HUES48 (cell line): ENCODE measurements around the gene RBFOX2.

Source experiments
- H3K27ac ChIP-seq: one replicate; pipeline ENCODE4 v1.7.0; 2013; ENCODE audit warnings: low read depth, low read length, inconsistent platforms
- H3K27me3 ChIP-seq: 2 replicates; pipeline ENCODE4 v1.6.1; 2013; ENCODE audit warnings: mild to moderate bottlenecking, low read length; ENCODE audit not compliant: control insufficient read depth, insufficient read depth
- H3K36me3 ChIP-seq: 2 replicates; pipeline ENCODE4 v1.6.1; 2013; ENCODE audit warnings: low read length; ENCODE audit not compliant: control insufficient read depth, insufficient read depth
- H3K4me1 ChIP-seq: 2 replicates; pipeline ENCODE4 v1.6.1; 2013; ENCODE audit warnings: mild to moderate bottlenecking, low read length; ENCODE audit not compliant: control insufficient read depth, insufficient read depth
- H3K4me3 ChIP-seq: 2 replicates; pipeline ENCODE4 v1.5.1; 2013; ENCODE audit warnings: mild to moderate bottlenecking, low read depth, low read length
- H3K9ac ChIP-seq: 2 replicates; pipeline ENCODE4 v1.6.1; 2013; ENCODE audit warnings: mild to moderate bottlenecking, low read depth, low read length, moderate library complexity
- H3K9me3 ChIP-seq: 2 replicates; pipeline ENCODE4 v1.6.1; 2013; ENCODE audit warnings: low read length; ENCODE audit not compliant: control insufficient read depth, insufficient read depth

RBFOX2 gene

GRCh38 chr22:35775339-35775738, 253.3 kb downstream of the RBFOX2 start:
- Histone ChIP-seq H3K9me3 (no peaks in the 10 kb centered on the region), H3K4me1 (peaks cover 5% of the 10 kb centered on the region; the same call in 1 of the 2 replicates), H3K27me3 (no peaks in the 10 kb centered on the region), H3K27ac (peak overlapping the region; percentile 21), H3K9ac (no peak overlapping the region), H3K36me3 (peaks cover 10% of the 10 kb centered on the region; the same call in 1 of the 2 replicates), H3K4me3 (no peak overlapping the region)

- Histone ChIP-seq H3K9ac (no peak overlapping the region), H3K4me3 (no peak overlapping the region), H3K4me1 (peaks cover 19% of the 10 kb centered on the region), H3K36me3 (no peaks in the 10 kb centered on the region), H3K9me3 (no peaks in the 10 kb centered on the region), H3K27ac (no peak overlapping the region), H3K27me3 (no peaks in the 10 kb centered on the region)
Observed at GRCh38 chr22:35769974-35770373, 258.6 kb downstream of the RBFOX2 start.

DNA sequence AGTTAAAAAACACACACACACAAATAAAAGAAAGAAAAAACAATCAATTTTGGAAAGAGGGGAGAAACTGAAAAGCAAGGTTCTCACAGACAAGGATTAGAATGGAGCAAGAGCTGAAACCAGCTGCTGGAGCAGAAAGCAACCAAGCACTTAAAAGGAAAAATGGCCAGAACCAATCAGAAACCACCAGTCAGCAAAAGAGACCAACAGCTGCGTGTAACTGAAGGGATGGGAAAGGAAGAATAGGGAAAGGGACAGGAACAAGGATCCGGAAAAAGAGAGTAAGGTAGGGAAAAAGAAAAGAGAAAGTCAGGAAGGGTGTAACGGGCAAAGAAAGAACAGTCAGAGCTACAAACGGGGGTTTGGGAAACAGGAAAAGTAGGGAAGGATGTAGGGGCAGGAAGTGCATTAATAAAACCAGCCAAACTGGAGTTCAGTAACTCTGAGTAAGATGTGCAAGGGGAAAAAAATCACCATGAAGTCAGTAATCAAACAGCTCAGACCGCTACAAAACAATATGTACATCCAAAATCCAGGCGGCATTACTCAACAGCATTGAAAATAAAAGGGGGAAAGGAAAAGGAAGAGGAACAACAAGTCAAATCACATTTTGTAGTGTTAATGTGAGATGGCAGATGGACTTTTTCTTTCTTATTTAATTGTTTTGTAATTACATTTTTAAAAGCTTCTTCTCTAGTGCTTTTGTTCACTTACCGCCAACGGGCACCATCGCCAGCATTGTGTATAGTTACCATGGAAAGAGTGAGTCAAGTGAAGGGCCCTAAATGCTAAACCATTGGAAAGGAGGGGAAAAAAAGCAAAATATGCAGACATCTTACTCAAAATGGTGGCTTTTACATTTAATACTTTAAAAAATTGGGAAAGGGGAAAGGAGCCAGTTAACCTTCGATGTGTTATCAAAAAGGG, 261.7 kb downstream of the RBFOX2 start:
- Histone ChIP-seq H3K9me3 (no peaks in the 10 kb centered on the region), H3K27me3 (no peaks in the 10 kb centered on the region), H3K9ac (no peak overlapping the region), H3K36me3 (no peaks in the 10 kb centered on the region; the same call in 1 of the 2 replicates), H3K4me3 (no peak overlapping the region), H3K4me1 (peaks cover 19% of the 10 kb centered on the region), H3K27ac (no peak overlapping the region)

DNA sequence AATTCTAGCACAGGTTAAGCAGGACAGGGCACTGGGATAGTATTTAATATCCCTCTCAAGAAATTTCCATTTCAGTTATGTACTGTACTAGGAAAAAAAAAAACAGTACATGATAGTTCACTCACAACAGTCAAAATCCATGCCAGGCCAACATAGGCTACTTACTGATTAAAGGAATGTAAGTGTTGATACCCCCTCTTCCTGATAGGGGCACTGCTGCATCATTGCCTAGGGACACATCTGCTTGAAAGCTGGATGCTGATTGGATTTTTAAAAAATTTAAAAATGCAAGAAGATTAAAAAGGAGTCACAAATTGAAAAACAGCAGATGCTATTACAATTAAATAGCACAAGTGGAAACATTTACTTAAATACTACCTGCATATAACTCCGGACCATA, 267.6 kb downstream of the RBFOX2 start:
- H3K9me3 ChIP-seq: no peaks in the 10 kb centered on the region
- no peak overlapping the region for H3K9ac ChIP-seq
- peaks cover 37% of the 10 kb centered on the region for H3K36me3 ChIP-seq
- no peaks in the 10 kb centered on the region for H3K4me1 ChIP-seq
- H3K4me3 ChIP-seq: no peak overlapping the region
- H3K27ac ChIP-seq: no peak overlapping the region
- H3K27me3 ChIP-seq: no peaks in the 10 kb centered on the region

DNA sequence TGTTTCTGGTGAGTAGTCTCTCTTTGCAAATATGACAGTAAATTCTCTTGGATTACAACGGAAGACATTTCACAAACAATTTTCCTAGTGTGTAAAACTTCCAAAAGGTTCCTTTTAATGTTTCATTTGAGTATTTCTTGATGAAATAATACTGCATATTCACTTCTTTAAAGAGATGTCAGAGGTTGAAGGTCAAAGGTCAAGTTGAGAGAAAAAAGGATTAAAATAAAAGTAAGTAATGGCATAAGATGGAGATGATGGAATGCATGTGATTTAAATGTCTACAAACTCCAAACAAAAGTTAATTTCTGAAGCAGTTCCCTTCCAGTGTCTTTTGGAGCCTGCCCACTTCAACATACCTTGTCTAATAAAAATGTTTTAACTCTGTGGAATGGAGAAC, 270.2 kb downstream of the RBFOX2 start:
- Histone ChIP-seq H3K27ac (no peak overlapping the region), H3K4me1 (peaks cover 1% of the 10 kb centered on the region), H3K36me3 (peaks cover 51% of the 10 kb centered on the region), H3K9ac (no peak overlapping the region), H3K27me3 (no peaks in the 10 kb centered on the region), H3K9me3 (no peaks in the 10 kb centered on the region), H3K4me3 (no peak overlapping the region)

- Histone ChIP-seq H3K4me3 (no peak overlapping the region), H3K9me3 (no peaks in the 10 kb centered on the region), H3K9ac (no peak overlapping the region), H3K36me3 (peaks cover 51% of the 10 kb centered on the region), H3K4me1 (peaks cover 18% of the 10 kb centered on the region), H3K27me3 (no peaks in the 10 kb centered on the region), H3K27ac (no peak overlapping the region)
Observed at GRCh38 chr22:35756722-35757121, 271.9 kb downstream of the RBFOX2 start.

DNA sequence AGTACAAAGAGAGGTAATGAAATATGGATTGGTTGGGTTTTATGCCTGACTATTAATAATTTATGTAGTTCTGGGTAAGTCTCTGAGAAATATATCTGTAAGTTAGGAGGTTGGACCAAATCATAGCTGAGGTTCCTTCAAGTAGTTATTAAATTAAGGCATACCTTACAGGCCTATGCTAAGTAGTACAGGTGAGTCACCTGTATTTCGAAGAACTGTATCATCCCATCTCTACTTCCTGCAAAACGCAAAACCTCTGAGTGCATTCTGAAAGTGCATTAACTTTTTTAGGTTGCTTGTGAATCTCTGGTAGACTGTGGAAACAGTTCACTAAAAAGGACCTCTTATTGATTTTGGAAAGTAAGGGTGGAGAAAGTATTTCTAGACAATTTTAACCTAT, 273.9 kb downstream of the RBFOX2 start:
- peaks cover 33% of the 10 kb centered on the region for H3K4me1 ChIP-seq

GRCh38 chr22:35752863-35753189, 275.8 kb downstream of the RBFOX2 start:
- H3K9me3 ChIP-seq: no peaks in the 10 kb centered on the region
- H3K27me3 ChIP-seq: no peaks in the 10 kb centered on the region
- no peak overlapping the region for H3K9ac ChIP-seq
- H3K27ac ChIP-seq: peak overlapping the region; percentile 51
- H3K4me3 ChIP-seq: no peak overlapping the region
- peaks cover 16% of the 10 kb centered on the region; the same call in 1 of the 2 replicates for H3K36me3 ChIP-seq
- peaks cover 52% of the 10 kb centered on the region for H3K4me1 ChIP-seq

More for the DNA sequence above, 273.9 kb downstream of the RBFOX2 start:
- Histone ChIP-seq H3K36me3 (peaks cover 36% of the 10 kb centered on the region), H3K4me3 (no peak overlapping the region), H3K27me3 (no peaks in the 10 kb centered on the region), H3K9me3 (no peaks in the 10 kb centered on the region), H3K27ac (no peak overlapping the region), H3K9ac (no peak overlapping the region)

DNA sequence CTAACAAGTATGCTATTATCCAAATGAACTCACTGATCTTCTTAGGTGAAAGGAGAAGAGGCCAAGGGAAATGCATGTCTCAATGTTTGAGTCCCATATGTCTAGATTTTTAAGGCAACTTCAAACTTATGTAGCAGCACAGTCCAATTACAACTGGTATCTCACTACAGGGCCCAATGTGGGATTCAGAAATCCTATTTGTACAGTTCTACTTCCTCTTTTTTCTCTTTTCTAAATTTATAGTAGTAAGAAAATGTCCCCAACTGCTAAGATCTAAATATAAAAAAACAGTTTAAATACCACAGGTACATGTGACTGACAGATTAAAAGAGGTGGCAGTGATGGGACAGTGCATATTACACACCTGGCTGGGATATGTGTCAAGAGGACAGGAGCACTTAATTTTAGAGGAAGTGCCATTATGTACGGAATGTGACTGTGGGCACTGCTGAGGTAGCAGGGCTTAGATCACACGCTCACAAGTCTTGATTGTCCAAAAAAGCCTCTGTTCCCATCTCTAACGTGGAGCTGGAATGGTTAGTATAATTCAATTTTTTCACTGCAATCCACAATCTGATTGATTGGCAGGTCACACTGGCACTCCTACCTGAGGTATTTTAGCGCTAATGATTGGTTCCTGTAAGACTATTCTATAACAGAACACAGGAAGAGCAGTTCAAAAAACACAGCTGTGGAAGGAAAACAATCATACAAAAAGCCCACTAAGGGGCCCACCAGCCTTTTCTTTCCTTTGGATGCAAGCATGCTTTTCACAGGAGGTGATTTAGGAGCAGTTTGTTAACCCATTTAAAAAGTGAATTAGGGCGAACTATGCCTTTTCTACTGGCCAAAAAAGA, 276.4 kb downstream of the RBFOX2 start:
- Histone ChIP-seq H3K9ac (no peak overlapping the region), H3K36me3 (peaks cover 16% of the 10 kb centered on the region; the same call in 1 of the 2 replicates), H3K27ac (peak overlapping the region; percentile 51), H3K4me1 (peaks cover 58% of the 10 kb centered on the region), H3K4me3 (no peak overlapping the region), H3K27me3 (no peaks in the 10 kb centered on the region), H3K9me3 (no peaks in the 10 kb centered on the region)

GRCh38 chr22:35749808-35750207, 278.8 kb downstream of the RBFOX2 start:
- no peaks in the 10 kb centered on the region for H3K9me3 ChIP-seq
- H3K27me3 ChIP-seq: no peaks in the 10 kb centered on the region
- H3K36me3 ChIP-seq: peaks cover 24% of the 10 kb centered on the region
- no peak overlapping the region for H3K9ac ChIP-seq
- H3K4me1 ChIP-seq: peaks cover 63% of the 10 kb centered on the region
- H3K4me3 ChIP-seq: no peak overlapping the region
- H3K27ac ChIP-seq: peak overlapping the region; percentile 21
